GM12873 (cell line): ENCODE measurements around the gene C4orf50.

ENCODE experiments used
- CTCF ChIP-seq: IDR thresholded peaks from 2 replicates; pipeline ENCODE4 v1.5.1; 2012; ENCODE audit warnings: low read depth, mild to moderate bottlenecking, moderate library complexity, low read length, control low read depth; ENCODE audit not compliant: insufficient read depth; ENCODE audit errors: missing control alignments

The C4orf50 gene

GRCh38 chr4:5927747-5928146 lies 90.5 kb downstream of the C4orf50 start:
- TF ChIP-seq CTCF, result no peak

GRCh38 chr4:5927116-5927515 lies 91.1 kb downstream of the C4orf50 start:
- TF ChIP-seq CTCF, result no peak

- no peak for TF ChIP-seq CTCF
Measured at GRCh38 chr4:5926598-5926997, 91.6 kb downstream of the C4orf50 start.

GRCh38 chr4:5925419-5926200 lies 92.6 kb downstream of the C4orf50 start:
- TF ChIP-seq CTCF, result no peak

- no peak for TF ChIP-seq CTCF
Measured at GRCh38 chr4:5924461-5925125, 93.6 kb downstream of the C4orf50 start.

GRCh38 chr4:5923376-5923775 lies 94.9 kb downstream of the C4orf50 start:
- TF ChIP-seq CTCF, result no peak

- TF ChIP-seq CTCF, result no peak
Measured at GRCh38 chr4:5922556-5922955, 95.7 kb downstream of the C4orf50 start.
